D721Med (cell line): ENCODE data around the gene CCR3.

ENCODE experiments used
- DNase-seq: peaks from one replicate; pipeline ENCODE4 v3.0.0; 2011; ENCODE audit warnings: low spot score; ENCODE audit not compliant: insufficient read length
- FAIRE-seq: peaks from 2 replicates; lab custom pipeline; 2011; peaks lifted over from hg19 to GRCh38; lab: Jason Lieb, UNC
- CTCF ChIP-seq: IDR thresholded peaks from 2 replicates; pipeline ENCODE4 v1.5.1; 2012; ENCODE audit warnings: mild to moderate bottlenecking, control low read depth; ENCODE audit not compliant: insufficient read depth; ENCODE audit errors: missing control alignments

Gene CCR3

GRCh38 chr3:46235425-46235824 lies 6.8 kb upstream of the CCR3 start:
- FAIRE-seq (no peak), DNase-seq (no peak)

GRCh38 chr3:46236294-46237054 lies 5.8 kb upstream of the CCR3 start:
- DNase-seq (no peak), FAIRE-seq (no peak)
- no peak for TF ChIP-seq CTCF

More at GRCh38 chr3:46235425-46235824, 6.8 kb upstream of the CCR3 start:
- TF ChIP-seq CTCF: no peak

- DNase-seq (no peak), FAIRE-seq (no peak)
- TF ChIP-seq CTCF: no peak
Observed at GRCh38 chr3:46238386-46238785, 3.9 kb upstream of the CCR3 start.

GRCh38 chr3:46239301-46239938 lies 2.8 kb upstream of the CCR3 start:
- DNase-seq (no peak), FAIRE-seq (no peak)
- no peak for TF ChIP-seq CTCF

- DNase-seq (no peak), FAIRE-seq (no peak)
- no peak for TF ChIP-seq CTCF
Observed at GRCh38 chr3:46239952-46240351, 2.3 kb upstream of the CCR3 start.

- TF ChIP-seq CTCF: no peak
- no peak for FAIRE-seq
- DNase-seq: no peak
Observed at GRCh38 chr3:46243560-46243959, 1.3 kb downstream of the CCR3 start.

- no peak for DNase-seq
- FAIRE-seq: no peak
- no peak for TF ChIP-seq CTCF
Observed at GRCh38 chr3:46245146-46245545, 2.9 kb downstream of the CCR3 start.
